ENCODE measurements around the gene CPNE5. TPM values are rescaled to one million over a fixed set of nuclear protein-coding genes. Genes with fewer than 3 reads are reported as not detected.

The CPNE5 gene
- total RNA-seq, 1 donor from 2014 or later: 1.2 TPM

- no peak overlapping the region for H3K27ac Mint-ChIP-seq
- DNase-seq (ENCODE audit: low spot score in 2 of 2, unreplicated experiment in 2 of 2): no peak
- TF ChIP-seq CTCF (IDR thresholded peaks at IDR 0.05; ENCODE audit: unreplicated experiment): no peak
These were observed 55.5 kb downstream of the CPNE5 start for GRCh38 chr6:36783603-36784375.

GRCh38 chr6:36781669-36782068 lies 57.6 kb downstream of the CPNE5 start:
- Mint-ChIP-seq H3K27ac (no peak overlapping the region), H3K4me3 (no peak overlapping the region), H3K27me3 (ENCODE audit: low read depth) (peaks cover 15% of the 10 kb centered on the region), H3K4me1 (peaks cover 21% of the 10 kb centered on the region), H3K9me3 (no peaks in the 10 kb centered on the region), H3K36me3 (no peaks in the 10 kb centered on the region)
- TF ChIP-seq CTCF (IDR thresholded peaks at IDR 0.05; ENCODE audit: unreplicated experiment): no peak
- no peak for DNase-seq (ENCODE audit: low spot score in 2 of 2, unreplicated experiment in 2 of 2)

More at GRCh38 chr6:36783603-36784375, 55.5 kb downstream of the CPNE5 start:
- no peaks in the 10 kb centered on the region for H3K27me3 Mint-ChIP-seq (ENCODE audit: low read depth)
- peaks cover 9% of the 10 kb centered on the region for H3K4me1 Mint-ChIP-seq
- H3K36me3 Mint-ChIP-seq: no peaks in the 10 kb centered on the region
- H3K9me3 Mint-ChIP-seq: peaks cover 4% of the 10 kb centered on the region
- H3K4me3 Mint-ChIP-seq: no peak overlapping the region

- Mint-ChIP-seq H3K36me3 (no peaks in the 10 kb centered on the region), H3K4me3 (no peak overlapping the region), H3K27ac (no peak overlapping the region), H3K9me3 (no peaks in the 10 kb centered on the region), H3K27me3 (ENCODE audit: low read depth) (peaks cover 20% of the 10 kb centered on the region), H3K4me1 (peaks cover 21% of the 10 kb centered on the region)
- TF ChIP-seq CTCF (IDR thresholded peaks at IDR 0.05; ENCODE audit: unreplicated experiment): no peak
- no peak for DNase-seq (ENCODE audit: low spot score in 2 of 2, unreplicated experiment in 2 of 2)
These were observed 58.6 kb downstream of the CPNE5 start for GRCh38 chr6:36780442-36781177.

- Mint-ChIP-seq H3K9me3 (no peaks in the 10 kb centered on the region), H3K4me3 (no peak overlapping the region), H3K36me3 (no peaks in the 10 kb centered on the region), H3K27me3 (ENCODE audit: low read depth) (peaks cover 29% of the 10 kb centered on the region), H3K4me1 (peaks cover 20% of the 10 kb centered on the region), H3K27ac (no peak overlapping the region)
- DNase-seq (ENCODE audit: low spot score in 2 of 2, unreplicated experiment in 2 of 2): no peak
- no peak for TF ChIP-seq CTCF (IDR thresholded peaks at IDR 0.05; ENCODE audit: unreplicated experiment)
These were observed 60.0 kb downstream of the CPNE5 start for GRCh38 chr6:36779227-36779626.

- H3K4me3 Mint-ChIP-seq: no peak overlapping the region
- DNase-seq (ENCODE audit: low spot score in 2 of 2, unreplicated experiment in 2 of 2): no peak
- TF ChIP-seq CTCF (IDR thresholded peaks at IDR 0.05; ENCODE audit: unreplicated experiment): no peak
- no peaks in the 10 kb centered on the region for H3K36me3 Mint-ChIP-seq
- H3K9me3 Mint-ChIP-seq: no peaks in the 10 kb centered on the region
- H3K4me1 Mint-ChIP-seq: peaks cover 16% of the 10 kb centered on the region
- H3K27me3 Mint-ChIP-seq (ENCODE audit: low read depth): peaks cover 29% of the 10 kb centered on the region
- H3K27ac Mint-ChIP-seq: no peak overlapping the region
These were observed 61.4 kb downstream of the CPNE5 start for GRCh38 chr6:36777801-36778200.
